Measurements from ENCODE around the gene ITGAV.

The ITGAV gene

GRCh38 chr2:186641807-186642321 is 52.0 kb downstream of the ITGAV start:
- DNase-seq (ENCODE audit: insufficient read length) (no peak), FAIRE-seq (peak; percentile 83)
- TF ChIP-seq POLR2AphosphoS5 (IDR thresholded peaks at IDR 0.05; ENCODE audit: low read depth, low read length) (no peak), TAF1 (IDR thresholded peaks at IDR 0.05; ENCODE audit: borderline replicate concordance, low read depth, low read length) (no peak), POLR2A (IDR thresholded peaks at IDR 0.05; ENCODE audit: low read depth, low read length) (no peak)

GRCh38 chr2:186644791-186645190 is 54.9 kb downstream of the ITGAV start:
- no peak for DNase-seq (ENCODE audit: insufficient read length)
- TF ChIP-seq POLR2AphosphoS5 (IDR thresholded peaks at IDR 0.05; ENCODE audit: low read depth, low read length) (no peak), POLR2A (IDR thresholded peaks at IDR 0.05; ENCODE audit: low read depth, low read length) (no peak), TAF1 (IDR thresholded peaks at IDR 0.05; ENCODE audit: borderline replicate concordance, low read depth, low read length) (no peak)
- FAIRE-seq = no peak

- TF ChIP-seq TAF1 (IDR thresholded peaks at IDR 0.05; ENCODE audit: borderline replicate concordance, low read depth, low read length) = no peak
- TF ChIP-seq POLR2A (IDR thresholded peaks at IDR 0.05; ENCODE audit: low read depth, low read length) = no peak
- TF ChIP-seq POLR2AphosphoS5 (IDR thresholded peaks at IDR 0.05; ENCODE audit: low read depth, low read length) = no peak
- DNase-seq (ENCODE audit: insufficient read length) = no peak
- no peak for FAIRE-seq
Observed at GRCh38 chr2:186645999-186646398, 56.1 kb downstream of the ITGAV start.

GRCh38 chr2:186648130-186648529 is 58.3 kb downstream of the ITGAV start:
- FAIRE-seq = no peak
- TF ChIP-seq TAF1 (IDR thresholded peaks at IDR 0.05; ENCODE audit: borderline replicate concordance, low read depth, low read length) (no peak), POLR2A (IDR thresholded peaks at IDR 0.05; ENCODE audit: low read depth, low read length) (no peak), POLR2AphosphoS5 (IDR thresholded peaks at IDR 0.05; ENCODE audit: low read depth, low read length) (no peak)
- DNase-seq (ENCODE audit: insufficient read length) = no peak

GRCh38 chr2:186653511-186653910 is 63.7 kb downstream of the ITGAV start:
- DNase-seq (ENCODE audit: insufficient read length) = no peak
- no peak for FAIRE-seq

GRCh38 chr2:186659383-186659782 is 69.5 kb downstream of the ITGAV start:
- TF ChIP-seq TAF1 (IDR thresholded peaks at IDR 0.05; ENCODE audit: borderline replicate concordance, low read depth, low read length) (no peak), POLR2A (IDR thresholded peaks at IDR 0.05; ENCODE audit: low read depth, low read length) (no peak), POLR2AphosphoS5 (IDR thresholded peaks at IDR 0.05; ENCODE audit: low read depth, low read length) (no peak)
- FAIRE-seq = no peak
- DNase-seq (ENCODE audit: insufficient read length) = no peak

More at GRCh38 chr2:186653511-186653910, 63.7 kb downstream of the ITGAV start:
- TF ChIP-seq POLR2A (IDR thresholded peaks at IDR 0.05; ENCODE audit: low read depth, low read length) = no peak
- TF ChIP-seq TAF1 (IDR thresholded peaks at IDR 0.05; ENCODE audit: borderline replicate concordance, low read depth, low read length) = no peak
- TF ChIP-seq POLR2AphosphoS5 (IDR thresholded peaks at IDR 0.05; ENCODE audit: low read depth, low read length) = no peak

- FAIRE-seq = no peak
- TF ChIP-seq POLR2A (IDR thresholded peaks at IDR 0.05; ENCODE audit: low read depth, low read length) (no peak), POLR2AphosphoS5 (IDR thresholded peaks at IDR 0.05; ENCODE audit: low read depth, low read length) (no peak), TAF1 (IDR thresholded peaks at IDR 0.05; ENCODE audit: borderline replicate concordance, low read depth, low read length) (no peak)
- no peak for DNase-seq (ENCODE audit: insufficient read length)
Observed at GRCh38 chr2:186664385-186665043, 74.7 kb downstream of the ITGAV start.

GRCh38 chr2:186669146-186669545 is 79.3 kb downstream of the ITGAV start:
- no peak for TF ChIP-seq POLR2AphosphoS5 (IDR thresholded peaks at IDR 0.05; ENCODE audit: low read depth, low read length)
- TF ChIP-seq POLR2A (IDR thresholded peaks at IDR 0.05; ENCODE audit: low read depth, low read length) = no peak
- no peak for TF ChIP-seq TAF1 (IDR thresholded peaks at IDR 0.05; ENCODE audit: borderline replicate concordance, low read depth, low read length)
- DNase-seq (ENCODE audit: insufficient read length) (no peak), FAIRE-seq (peak; percentile 85)

- FAIRE-seq (no peak), DNase-seq (ENCODE audit: insufficient read length) (no peak)
- TF ChIP-seq TAF1 (IDR thresholded peaks at IDR 0.05; ENCODE audit: borderline replicate concordance, low read depth, low read length) (no peak), POLR2A (IDR thresholded peaks at IDR 0.05; ENCODE audit: low read depth, low read length) (no peak), POLR2AphosphoS5 (IDR thresholded peaks at IDR 0.05; ENCODE audit: low read depth, low read length) (no peak)
Observed at GRCh38 chr2:186670831-186671230, 81.0 kb downstream of the ITGAV start.

- FAIRE-seq = no peak
- no peak for DNase-seq (ENCODE audit: insufficient read length)
- TF ChIP-seq TAF1 (IDR thresholded peaks at IDR 0.05; ENCODE audit: borderline replicate concordance, low read depth, low read length) = no peak
Observed at GRCh38 chr2:186675380-186675779, 85.5 kb downstream of the ITGAV start.

GRCh38 chr2:186683341-186683740 is 93.5 kb downstream of the ITGAV start:
- TF ChIP-seq POLR2AphosphoS5 (IDR thresholded peaks at IDR 0.05; ENCODE audit: low read depth, low read length) (no peak), TAF1 (IDR thresholded peaks at IDR 0.05; ENCODE audit: borderline replicate concordance, low read depth, low read length) (no peak), POLR2A (IDR thresholded peaks at IDR 0.05; ENCODE audit: low read depth, low read length) (no peak)
- no peak for DNase-seq (ENCODE audit: insufficient read length)
- FAIRE-seq = no peak

- no peak for DNase-seq (ENCODE audit: insufficient read length)
- no peak for FAIRE-seq
- TF ChIP-seq POLR2A (IDR thresholded peaks at IDR 0.05; ENCODE audit: low read depth, low read length) (no peak), POLR2AphosphoS5 (IDR thresholded peaks at IDR 0.05; ENCODE audit: low read depth, low read length) (no peak), TAF1 (IDR thresholded peaks at IDR 0.05; ENCODE audit: borderline replicate concordance, low read depth, low read length) (no peak)
Observed at GRCh38 chr2:186687807-186688211, 98.0 kb downstream of the ITGAV start.
